Natural killer cell (primary cell): ENCODE results near the gene CEP350. TPM values are rescaled to one million over a fixed set of nuclear protein-coding genes. Genes with fewer than 3 reads are reported as not detected.
A peak's percentile ranks its signal among the peaks of the same experiment; 100 is the strongest.

Experiments
- ATAC-seq, 3 donors: fragments of 150-1000 bp in 2 of 3; fragments of 200-7000 bp in 1 of 3; cut with Tn5 transposase; 1 replicate in 1 of 3; 2 replicates in 2 of 3; pipeline ENCODE4 v1.10.0; 2021; ENCODE audit warnings: mild to moderate bottlenecking in 2 of 3, moderate library complexity in 2 of 3
- DNase-seq, 2 donors: peaks; one replicate each; pipeline versions ENCODE4 v3.0.0 to v3.0.0-alpha.2; 2013 to 2021; ENCODE audit warnings: mixed read lengths in 1 of 2
- H3K27ac ChIP-seq: one replicate; pipeline ENCODE4 v1.5.1; 2013; ENCODE audit warnings: mild to moderate bottlenecking, low read length
- H3K27me3 ChIP-seq: one replicate; pipeline ENCODE4 v1.6.1; 2013; ENCODE audit warnings: low read length; ENCODE audit not compliant: control insufficient read depth, insufficient read depth
- H3K36me3 ChIP-seq: one replicate; pipeline ENCODE4 v1.6.1; 2013; ENCODE audit warnings: low read length; ENCODE audit not compliant: control insufficient read depth, insufficient read depth
- H3K4me1 ChIP-seq: one replicate; pipeline ENCODE4 v1.6.1; 2013; ENCODE audit warnings: low read length; ENCODE audit not compliant: control insufficient read depth, insufficient read depth
- H3K4me3 ChIP-seq: one replicate; pipeline ENCODE4 v1.5.1; 2013; ENCODE audit warnings: low read length
- H3K9me3 ChIP-seq: one replicate; pipeline ENCODE4 v1.6.1; 2013; ENCODE audit warnings: low read length; ENCODE audit not compliant: control insufficient read depth, insufficient read depth
- H3K27ac Mint-ChIP-seq, 2 donors: one replicate each; pipeline ENCODE4 v1.8.0; 2022; ENCODE audit warnings: mild to moderate bottlenecking in 2 of 2, mixed read lengths in 2 of 2, moderate library complexity in 1 of 2
- H3K27me3 Mint-ChIP-seq, 2 donors: one replicate each; pipeline ENCODE4 v1.8.0; 2022; ENCODE audit warnings: low read depth in 2 of 2, mixed read lengths in 2 of 2
- H3K36me3 Mint-ChIP-seq: one replicate; pipeline ENCODE4 v1.8.0; 2022; ENCODE audit warnings: mixed read lengths
- H3K4me1 Mint-ChIP-seq, 2 donors: one replicate each; pipeline ENCODE4 v1.8.0; 2022; ENCODE audit warnings: mixed read lengths in 2 of 2
- H3K4me3 Mint-ChIP-seq: one replicate; pipeline ENCODE4 v1.8.0; 2022; ENCODE audit warnings: mild to moderate bottlenecking, moderate library complexity, mixed read lengths
- H3K9me3 Mint-ChIP-seq, 2 donors: one replicate each; pipeline ENCODE4 v1.8.0; 2022; ENCODE audit warnings: mixed read lengths in 2 of 2
- WGBS: methylation state at CpG from one replicate; pipeline ENCODE4 v1.1.7; 2013; ENCODE audit warnings: missing lambda C conversion rate; ENCODE audit not compliant: insufficient coverage; 5-methylcytosine and 5-hydroxymethylcytosine counted together
- intact Hi-C: fragments of 100-400 bp; cut with micrococcal nuclease; formaldehyde crosslinking; loops from one replicate; pipeline ENCODE4 v1.14.2; 2022
- total RNA-seq, 4 donors: library from RNA; stranded (reverse); fragments of 120-200 nt in 1 of 4; gene quantifications; one replicate each; pipeline versions ENCODE4 v1.2.3 to v1.2.4, GENCODE V29; 2013 to 2022
- TF ChIP-seq, protein P1 (sequence below): fragments of 200-600 bp; IDR thresholded peaks from one replicate; pipeline ENCODE4 v1.8.0; 2022; ENCODE audit warnings: antibody characterized with exemption

CEP350 gene
- 10 to 100 TPM; 66.9 to 83.7 (median 75.3) TPM for total RNA-seq
- total RNA-seq (2013): 111 TPM

- TF ChIP-seq, protein P1, sequence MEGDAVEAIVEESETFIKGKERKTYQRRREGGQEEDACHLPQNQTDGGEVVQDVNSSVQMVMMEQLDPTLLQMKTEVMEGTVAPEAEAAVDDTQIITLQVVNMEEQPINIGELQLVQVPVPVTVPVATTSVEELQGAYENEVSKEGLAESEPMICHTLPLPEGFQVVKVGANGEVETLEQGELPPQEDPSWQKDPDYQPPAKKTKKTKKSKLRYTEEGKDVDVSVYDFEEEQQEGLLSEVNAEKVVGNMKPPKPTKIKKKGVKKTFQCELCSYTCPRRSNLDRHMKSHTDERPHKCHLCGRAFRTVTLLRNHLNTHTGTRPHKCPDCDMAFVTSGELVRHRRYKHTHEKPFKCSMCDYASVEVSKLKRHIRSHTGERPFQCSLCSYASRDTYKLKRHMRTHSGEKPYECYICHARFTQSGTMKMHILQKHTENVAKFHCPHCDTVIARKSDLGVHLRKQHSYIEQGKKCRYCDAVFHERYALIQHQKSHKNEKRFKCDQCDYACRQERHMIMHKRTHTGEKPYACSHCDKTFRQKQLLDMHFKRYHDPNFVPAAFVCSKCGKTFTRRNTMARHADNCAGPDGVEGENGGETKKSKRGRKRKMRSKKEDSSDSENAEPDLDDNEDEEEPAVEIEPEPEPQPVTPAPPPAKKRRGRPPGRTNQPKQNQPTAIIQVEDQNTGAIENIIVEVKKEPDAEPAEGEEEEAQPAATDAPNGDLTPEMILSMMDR: no peak
- Histone ChIP-seq H3K27me3 (no peaks in the 10 kb centered on the region), H3K9me3 (no peaks in the 10 kb centered on the region), H3K4me3 (peak within 1 kb of the TSS; percentile 69), H3K36me3 (no peaks in the 10 kb centered on the region), H3K27ac (peak within 1 kb of the TSS; percentile 80), H3K4me1 (peaks cover 18% of the 10 kb centered on the region)
- H3K36me3 Mint-ChIP-seq: no peaks in the 10 kb centered on the region
- peak within 1 kb of the TSS; percentile 95 to 96 for H3K27ac Mint-ChIP-seq
- intact Hi-C loops: loop anchor here (1.0 to 10.0 kb wide), 3 partner anchors 72 to 238 kb away; partner anchors contain the start of genes QSOX1 and TOR1AIP1
- peak; percentile 87 to 97 (median 90) for ATAC-seq
- no peaks in the 10 kb centered on the region for H3K27me3 Mint-ChIP-seq
- peaks cover 52 to 53% of the 10 kb centered on the region in 2 donors for H3K4me1 Mint-ChIP-seq
- H3K4me3 Mint-ChIP-seq: peak within 1 kb of the TSS; percentile 93
- DNase-seq: peak; percentile 95 to 100
- no peaks in the 10 kb centered on the region for H3K9me3 Mint-ChIP-seq
- under 1% methylated on average over 72 of the region's 72 CpGs for WGBS
These were observed at the start of gene CEP350 for GRCh38 chr1:179954493-179955286. CEP350 (plus strand) TSS chr1:179954810; CDS start chr1:179986182, 31,372 bp downstream.

DNA sequence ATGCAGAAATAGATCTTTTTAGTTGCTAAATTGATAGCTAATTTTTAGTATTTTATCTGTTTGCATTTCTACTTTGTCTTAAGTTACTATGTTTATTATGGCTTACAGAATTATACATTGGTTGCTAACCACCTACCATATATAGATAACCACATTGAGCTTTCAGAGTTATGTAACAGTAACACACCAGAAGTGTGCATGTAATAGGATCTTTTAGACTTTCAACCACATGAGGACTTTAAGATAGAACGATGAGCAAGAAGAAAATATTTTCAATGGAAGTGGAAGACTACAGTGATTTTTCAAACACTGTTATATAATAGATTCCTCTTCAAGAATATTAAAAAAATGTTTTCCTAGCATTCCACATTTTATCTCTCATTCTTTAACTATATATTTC is 43.7 kb upstream of the CEP350 start:
- Mint-ChIP-seq H3K9me3 (no peaks in the 10 kb centered on the region), H3K4me1 (peaks cover 15% of the 10 kb centered on the region in 2 donors), H3K27ac (peak overlapping the region; percentile 7 to 41), H3K4me3 (no peak overlapping the region), H3K27me3 (no peaks in the 10 kb centered on the region), H3K36me3 (peaks cover 9% of the 10 kb centered on the region)
- peak in 2 of 3 donors; percentile 21 to 47 for ATAC-seq
- no CpG with 5 or more reads among the region's 1 CpG for WGBS
- intact Hi-C loops: no loop called here
- Histone ChIP-seq H3K4me3 (no peak overlapping the region), H3K27me3 (no peaks in the 10 kb centered on the region), H3K9me3 (no peaks in the 10 kb centered on the region), H3K4me1 (no peaks in the 10 kb centered on the region), H3K27ac (no peak overlapping the region), H3K36me3 (peaks cover 67% of the 10 kb centered on the region)
- TF ChIP-seq, protein P1: no peak
- DNase-seq: no peak

DNA sequence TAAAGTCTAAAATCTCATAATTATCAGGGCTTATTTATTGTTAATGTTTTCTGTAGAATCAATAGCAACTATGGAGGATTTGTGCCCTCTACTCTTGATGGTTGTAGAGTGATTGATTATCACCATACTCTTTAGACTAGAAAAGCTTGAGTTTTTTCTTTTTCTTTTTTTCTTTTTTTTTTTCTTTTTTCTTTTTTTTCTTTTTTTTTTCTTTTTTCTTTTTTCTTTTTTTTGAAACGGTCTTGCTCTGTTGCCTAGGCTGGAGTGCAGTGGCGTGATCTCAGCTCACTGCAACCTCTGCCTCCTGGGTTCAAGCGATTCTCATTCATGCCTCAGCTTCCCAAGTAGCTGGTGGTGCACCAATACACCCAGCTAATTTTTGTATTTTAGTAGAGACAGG is 42.8 kb upstream of the CEP350 start:
- WGBS: 100% methylated on average over 2 of the region's 3 CpGs
- H3K27ac Mint-ChIP-seq: peak overlapping the region; percentile 7 to 46
- Histone ChIP-seq H3K36me3 (peaks cover 68% of the 10 kb centered on the region), H3K27me3 (no peaks in the 10 kb centered on the region), H3K27ac (no peak overlapping the region), H3K9me3 (no peaks in the 10 kb centered on the region), H3K4me1 (no peaks in the 10 kb centered on the region), H3K4me3 (no peak overlapping the region)
- intact Hi-C loops: no loop called here
- H3K4me1 Mint-ChIP-seq: peaks cover 15% of the 10 kb centered on the region in 2 donors
- no peaks in the 10 kb centered on the region for H3K9me3 Mint-ChIP-seq
- ATAC-seq (no peak), DNase-seq (no peak)
- TF ChIP-seq, protein P1: no peak
- H3K36me3 Mint-ChIP-seq: peaks cover 9% of the 10 kb centered on the region
- H3K27me3 Mint-ChIP-seq: no peaks in the 10 kb centered on the region
- no peak overlapping the region for H3K4me3 Mint-ChIP-seq
